Measurements from ENCODE around the gene AMOTL1.
"Not testable (repeated sequence)": the region's sequence is repeated elsewhere in the genome, so short reads cannot be mapped to it uniquely, and the experiment has no call there.

AMOTL1 gene

DNA sequence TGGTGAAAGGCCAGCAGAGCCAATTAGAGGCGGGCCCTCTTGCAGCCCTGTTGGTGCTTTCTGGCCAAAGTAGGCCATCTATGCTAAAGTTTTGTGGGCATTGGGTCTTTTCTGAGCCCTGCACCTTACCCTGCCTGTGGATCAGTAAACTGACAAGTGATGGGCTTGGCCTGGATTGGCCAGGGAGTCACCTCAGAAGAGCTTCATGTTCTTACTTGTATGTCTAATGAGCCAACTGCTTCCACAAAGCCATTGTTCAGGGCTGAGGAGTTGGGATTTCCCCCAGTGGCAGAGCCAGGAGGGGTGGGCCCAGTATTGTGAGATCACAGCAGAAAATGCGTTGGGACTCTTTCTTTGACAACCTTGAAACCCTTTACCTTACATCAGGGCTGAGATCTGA is 114.8 kb downstream of the AMOTL1 start:
- DNase-seq (ENCODE audit: low spot score), result no peak

DNA sequence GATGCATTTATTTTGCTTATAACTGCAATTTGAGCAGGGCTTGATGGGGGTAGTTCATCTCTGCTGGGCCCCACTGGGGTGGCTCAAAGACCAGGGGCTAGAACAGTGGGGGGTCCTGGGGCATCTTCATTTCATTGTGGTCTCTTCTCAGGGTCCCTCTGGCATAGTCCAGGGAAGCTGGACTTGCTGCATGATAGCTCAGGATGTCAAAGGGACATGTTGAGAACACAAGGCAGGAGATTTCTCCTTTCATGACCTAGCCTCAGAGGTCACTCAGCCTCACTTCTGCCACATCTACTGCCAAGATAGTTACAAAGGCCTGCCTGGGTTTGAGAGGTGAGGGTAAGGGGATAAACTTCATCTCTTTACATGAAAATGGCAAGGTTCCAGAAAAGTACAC is 115.7 kb downstream of the AMOTL1 start:
- DNase-seq (ENCODE audit: low spot score), result no peak

DNA sequence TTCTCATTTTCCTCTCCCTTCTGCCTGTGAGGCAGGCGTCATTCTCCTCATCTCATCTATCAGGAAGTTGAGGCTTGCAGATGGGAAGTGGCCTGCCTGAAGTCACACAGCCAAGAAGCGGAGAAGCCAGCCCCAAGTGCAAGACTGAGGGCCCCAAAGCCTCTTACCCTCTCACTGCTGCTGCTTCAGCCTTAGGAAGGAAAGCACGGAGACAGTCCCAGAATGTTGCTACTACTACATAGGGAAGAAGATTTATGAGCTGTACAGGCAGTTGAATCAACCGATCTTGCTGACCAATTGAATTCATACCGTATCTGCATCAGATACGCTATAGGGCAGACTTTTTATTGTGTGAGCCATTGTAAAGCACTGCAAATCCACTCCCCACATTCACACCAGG is 116.2 kb downstream of the AMOTL1 start:
- DNase-seq (ENCODE audit: low spot score), result no peak

DNA sequence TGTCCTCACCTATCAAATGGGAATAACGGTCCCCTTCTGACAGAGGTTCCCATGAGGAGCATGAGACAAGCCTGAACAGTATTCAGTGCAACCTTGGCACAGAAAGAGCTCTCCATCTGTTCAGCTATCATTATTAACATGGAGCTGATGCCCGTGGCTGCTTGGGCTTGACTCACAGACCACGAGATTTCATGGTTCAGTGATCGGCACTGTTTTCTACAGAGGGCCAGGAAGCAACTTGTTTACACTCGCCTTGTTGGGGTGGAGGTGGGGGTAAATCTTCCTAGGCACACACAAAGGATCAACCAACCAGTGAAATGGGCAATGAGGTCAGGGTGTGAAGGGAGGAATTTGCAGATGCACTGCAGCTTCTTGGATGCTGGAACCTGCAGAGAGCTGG is 117.0 kb downstream of the AMOTL1 start:
- DNase-seq (ENCODE audit: low spot score), result peak; percentile 42

DNA sequence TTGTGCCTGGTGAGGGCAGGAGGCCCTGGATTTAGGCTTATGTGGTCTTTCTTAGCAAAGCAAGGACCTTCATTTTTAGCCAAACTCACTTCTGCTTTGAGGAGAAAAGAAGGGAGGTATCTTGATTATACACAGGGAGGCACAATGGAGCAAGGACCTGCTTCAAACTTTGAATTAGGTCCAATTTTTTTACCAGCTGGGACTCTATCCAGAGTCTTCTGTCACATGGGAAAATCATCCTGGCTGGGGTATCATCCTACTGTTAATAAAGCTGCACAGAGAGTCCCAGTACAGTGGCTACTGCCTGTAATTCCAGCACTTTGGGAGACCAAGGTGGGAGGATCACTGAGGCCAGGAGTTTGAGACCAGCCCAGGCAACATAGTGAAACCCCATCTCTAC is 117.4 kb downstream of the AMOTL1 start:
- peak; percentile 36 for DNase-seq (ENCODE audit: low spot score)

DNA sequence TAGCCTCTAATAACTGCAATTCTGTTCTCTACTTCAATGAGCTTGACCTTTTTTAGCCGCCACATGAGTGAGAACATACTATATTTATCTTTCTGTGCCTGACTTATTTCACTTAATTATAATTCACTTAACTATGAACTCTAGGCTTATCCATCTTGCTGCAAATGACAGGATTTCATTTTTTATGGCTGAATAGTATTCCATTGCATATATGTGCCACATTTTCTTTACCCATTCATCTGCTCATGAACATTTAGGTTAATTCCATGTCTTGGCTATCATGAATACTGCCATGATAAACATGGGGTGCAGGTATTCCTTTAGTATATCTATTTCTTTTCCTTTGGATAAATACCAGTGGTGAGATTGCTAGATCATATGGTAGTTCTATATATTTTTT is 120.0 kb downstream of the AMOTL1 start:
- DNase-seq (ENCODE audit: low spot score), result no peak

DNA sequence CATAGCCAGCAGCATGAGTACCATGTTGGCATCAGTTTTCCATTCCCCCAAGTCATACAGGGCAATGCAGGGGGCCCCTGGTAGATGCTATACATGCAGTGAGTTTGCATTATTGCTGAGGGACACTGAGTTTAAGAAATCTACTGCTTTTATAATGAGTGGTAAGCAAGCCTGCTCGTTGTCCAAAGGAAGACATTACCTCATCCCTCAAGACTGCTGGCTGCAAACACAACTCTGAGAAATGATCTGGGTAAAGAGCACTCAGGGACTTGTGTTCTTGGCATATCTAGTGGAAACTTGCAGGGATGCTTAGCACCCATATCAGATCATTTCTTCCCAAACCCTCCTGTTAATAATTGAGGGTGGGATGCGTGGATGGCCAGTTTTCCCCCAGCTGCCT is 127.3 kb downstream of the AMOTL1 start:
- no peak for DNase-seq (ENCODE audit: low spot score)

DNA sequence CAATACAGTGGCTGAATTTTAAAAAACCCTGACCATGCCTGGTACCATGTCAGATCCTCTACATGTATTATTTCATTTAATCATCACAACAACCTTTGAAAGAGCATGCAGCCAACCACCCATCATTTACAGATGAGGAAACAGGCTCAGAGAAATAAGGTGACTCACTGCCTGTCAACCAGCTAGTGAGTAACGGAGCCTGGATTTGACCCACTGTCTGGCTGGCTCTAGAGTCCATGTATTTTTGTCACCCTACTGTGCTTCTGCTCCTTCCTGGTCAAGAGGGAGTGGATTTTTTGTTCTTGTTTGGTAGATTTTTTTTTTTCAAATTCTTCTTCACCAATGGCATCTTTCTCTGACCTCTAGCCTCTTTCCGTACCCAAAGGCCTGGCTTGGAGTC is 127.8 kb downstream of the AMOTL1 start:
- no peak for DNase-seq (ENCODE audit: low spot score)

DNA sequence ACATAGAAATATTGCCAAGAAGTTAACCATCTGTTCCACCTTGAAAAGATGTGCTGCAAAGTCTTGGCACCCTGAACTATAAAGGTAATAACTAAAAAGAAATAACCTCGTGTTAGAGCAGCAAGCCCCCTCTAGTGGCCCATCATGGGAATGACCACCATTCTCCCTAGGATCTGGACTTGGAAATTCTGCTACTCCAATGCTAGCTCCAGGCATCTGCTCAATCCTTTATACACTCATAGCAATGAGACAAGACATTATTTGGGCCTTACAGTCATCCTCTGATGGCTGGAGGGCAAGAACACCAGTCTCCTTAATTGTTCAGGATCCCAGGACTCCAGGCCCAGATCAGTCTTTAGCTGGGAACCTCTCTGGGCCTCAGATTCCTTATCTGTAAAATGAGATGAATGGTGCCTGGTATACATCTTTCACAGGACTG is 129.2 kb downstream of the AMOTL1 start:
- DNase-seq (ENCODE audit: low spot score), result peak; percentile 63

DNA sequence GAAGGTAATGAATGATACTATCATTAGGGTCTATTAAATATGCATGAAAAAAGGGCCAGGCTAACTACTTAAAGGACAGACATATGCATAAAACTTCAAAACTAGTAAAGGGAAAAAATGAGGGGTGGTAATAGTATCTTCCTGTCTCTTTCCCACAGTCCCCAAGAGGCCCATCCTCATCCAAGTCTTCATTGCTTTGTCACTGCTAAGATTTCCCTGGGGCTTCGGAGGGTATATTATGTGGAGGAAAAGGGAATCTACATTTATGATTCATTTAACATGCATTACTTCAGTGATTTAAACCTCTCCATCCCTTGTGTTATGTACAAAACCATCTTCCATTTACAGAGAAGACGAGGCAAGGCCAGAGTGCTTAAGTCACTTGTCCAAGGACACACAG is 139.1 kb downstream of the AMOTL1 start:
- DNase-seq (ENCODE audit: low spot score), result no peak

DNA sequence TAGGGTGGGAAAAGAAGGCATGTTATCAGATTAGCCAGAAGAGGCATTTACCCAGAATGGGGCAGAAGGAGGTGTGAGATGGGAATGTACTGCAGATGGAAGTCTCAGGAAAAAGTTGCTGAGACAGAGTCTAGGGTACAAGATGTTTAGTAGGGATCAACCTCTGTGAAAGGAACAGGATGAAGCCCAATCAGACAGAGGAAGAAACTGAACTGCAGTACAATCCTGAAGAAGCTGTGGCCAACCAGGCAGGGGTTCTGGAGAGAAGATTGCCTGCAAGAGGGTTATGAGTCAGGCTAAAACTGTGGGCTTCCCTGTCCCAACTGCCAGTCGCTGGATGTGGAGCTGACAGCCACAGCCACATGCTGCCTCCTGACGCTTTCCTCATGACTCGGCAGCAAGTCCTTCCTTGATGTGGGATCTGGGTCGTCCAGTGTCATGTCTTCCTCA is 141.2 kb downstream of the AMOTL1 start:
- DNase-seq (ENCODE audit: low spot score), result no peak

DNA sequence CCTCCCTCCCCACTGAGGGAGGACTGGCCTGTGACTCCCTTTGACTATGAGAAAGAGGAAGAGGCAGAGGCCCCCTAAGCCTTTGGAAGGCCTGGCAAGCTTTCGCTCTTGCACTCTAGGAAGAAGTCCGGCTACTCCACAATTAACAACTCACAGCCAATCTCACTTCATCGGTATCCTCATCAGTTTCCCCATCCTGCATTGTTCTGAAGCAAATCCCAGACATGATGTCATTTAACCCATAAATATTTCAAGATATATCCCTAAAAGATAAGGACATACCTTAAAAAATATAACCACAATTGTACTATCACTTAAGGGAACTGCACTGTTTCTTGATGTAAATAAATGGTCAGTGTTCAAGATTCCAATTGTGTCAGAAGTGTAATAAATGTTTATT is 142.1 kb downstream of the AMOTL1 start:
- DNase-seq (ENCODE audit: low spot score), result no peak

DNA sequence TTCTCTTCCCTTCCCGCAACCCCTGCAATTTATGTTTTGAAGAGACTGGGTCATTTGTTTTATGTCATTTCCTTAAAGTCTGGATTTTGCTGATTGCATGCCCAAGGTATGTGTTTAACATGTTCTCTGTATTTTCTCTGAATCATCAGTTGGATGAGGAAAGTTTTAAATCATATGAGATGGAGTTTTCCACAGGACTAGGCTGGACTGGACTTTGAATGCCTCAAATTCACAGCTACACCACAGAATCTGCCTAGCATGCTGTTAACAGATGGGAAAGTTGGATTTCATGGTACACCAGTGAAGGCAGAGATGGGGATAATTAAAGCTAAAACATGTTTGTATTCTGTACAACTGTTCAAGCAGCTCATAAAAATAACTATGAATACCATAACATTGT is 142.6 kb downstream of the AMOTL1 start:
- DNase-seq (ENCODE audit: low spot score), result no peak

DNA sequence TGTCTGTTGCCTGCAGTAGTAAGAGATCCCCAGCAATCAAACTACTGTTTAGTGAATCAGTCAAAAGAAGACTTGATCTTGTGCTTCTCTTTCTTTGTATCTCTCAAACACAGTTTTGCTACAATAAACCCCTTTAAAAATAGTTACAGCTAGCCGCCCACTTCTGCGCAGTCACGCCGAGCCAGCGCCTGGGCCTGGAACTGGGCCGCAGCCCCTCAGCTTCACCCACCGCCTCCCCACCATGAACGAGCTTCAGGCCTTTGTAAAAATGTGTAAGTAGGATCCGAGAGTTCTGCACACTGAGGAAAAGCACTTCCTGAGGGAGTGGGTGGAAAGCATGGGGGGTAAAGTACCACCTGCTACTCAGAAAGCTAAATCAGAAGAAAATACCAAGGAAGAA is 144.7 kb downstream of the AMOTL1 start:
- no peak for DNase-seq (ENCODE audit: low spot score)

DNA sequence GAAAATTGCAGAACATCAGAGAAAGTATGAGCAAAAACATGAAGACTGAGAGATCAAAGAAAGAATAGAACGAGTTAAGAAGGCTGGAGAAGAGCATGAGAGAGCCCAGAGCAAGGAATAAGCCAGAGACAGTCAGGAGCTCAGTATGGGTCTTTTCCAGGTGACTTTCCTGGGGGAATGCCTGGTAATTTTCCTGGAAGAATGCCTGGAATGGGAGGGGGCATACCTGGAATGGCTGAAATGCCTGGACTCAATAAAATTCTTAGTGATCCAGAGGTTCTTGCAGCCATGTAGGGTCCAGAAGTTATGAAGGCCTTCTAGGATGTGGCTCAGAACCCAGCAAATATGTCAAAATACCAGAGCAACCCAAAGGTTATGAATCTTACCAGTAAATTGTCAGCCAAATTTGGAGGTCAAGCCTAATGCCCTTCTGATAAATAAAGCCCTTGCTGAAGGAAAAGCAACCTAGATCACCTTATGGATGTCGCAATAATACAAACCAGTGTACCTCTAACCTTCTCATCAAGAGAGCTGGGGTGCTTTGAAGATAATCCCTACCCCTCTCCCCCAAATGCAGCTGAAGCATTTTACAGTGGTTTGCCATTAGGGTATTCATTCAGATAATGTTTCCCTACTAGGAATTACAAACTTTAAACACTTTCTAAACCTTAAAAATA is 145.7 kb downstream of the AMOTL1 start:
- not testable (repeated sequence) for DNase-seq (ENCODE audit: low spot score)

DNA sequence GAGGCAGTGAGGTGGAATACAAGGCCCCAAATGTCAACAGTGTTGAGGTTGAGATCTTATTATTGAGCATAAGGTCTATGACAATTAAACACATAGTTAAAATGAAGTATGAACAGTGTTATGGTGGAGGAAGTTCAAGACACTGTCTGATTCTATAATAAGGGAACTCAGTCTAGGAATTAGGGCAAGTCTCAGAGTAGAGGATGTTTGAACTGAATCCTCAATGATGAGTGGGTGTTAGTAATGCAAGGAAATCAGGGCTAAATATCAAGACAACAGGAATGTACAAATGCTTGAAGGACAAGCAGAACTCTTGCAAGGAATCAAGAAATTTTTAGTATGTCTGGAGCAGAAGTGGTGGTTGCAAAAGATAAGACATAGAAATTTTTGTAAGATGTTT is 152.2 kb downstream of the AMOTL1 start:
- DNase-seq (ENCODE audit: low spot score), result no peak

DNA sequence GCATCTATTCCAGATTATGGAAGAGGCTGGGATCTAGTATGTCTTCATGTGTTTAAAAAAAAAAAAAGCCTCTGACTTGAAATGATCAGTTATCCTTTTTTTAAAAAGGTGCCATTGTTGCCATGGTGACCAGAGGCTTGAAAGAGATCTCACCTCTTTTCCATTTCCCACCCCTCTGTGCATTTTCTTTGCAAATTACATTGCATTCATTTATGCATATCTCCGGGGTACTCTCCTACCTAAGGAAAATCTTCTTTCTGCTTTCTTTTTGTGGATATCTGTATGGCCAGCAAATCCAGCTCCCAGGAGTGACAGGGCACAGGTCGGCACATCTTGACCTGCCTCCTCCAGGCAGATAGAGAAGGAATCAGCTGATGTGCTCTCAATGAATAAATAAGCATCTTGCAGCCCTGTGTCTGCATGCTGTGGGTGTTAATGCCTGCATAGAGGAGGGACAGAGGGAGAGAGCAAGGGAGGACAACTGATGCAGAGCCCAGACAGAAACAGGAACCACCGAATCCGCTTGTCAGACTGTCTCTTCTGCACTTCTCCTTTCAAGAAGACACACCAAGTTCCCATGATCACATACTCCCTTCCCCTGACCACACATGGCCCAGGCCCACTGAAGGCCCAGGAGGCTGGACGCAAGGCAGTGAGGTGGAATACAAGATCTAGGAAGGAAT is 154.3 kb downstream of the AMOTL1 start:
- DNase-seq (ENCODE audit: low spot score), result no peak

DNA sequence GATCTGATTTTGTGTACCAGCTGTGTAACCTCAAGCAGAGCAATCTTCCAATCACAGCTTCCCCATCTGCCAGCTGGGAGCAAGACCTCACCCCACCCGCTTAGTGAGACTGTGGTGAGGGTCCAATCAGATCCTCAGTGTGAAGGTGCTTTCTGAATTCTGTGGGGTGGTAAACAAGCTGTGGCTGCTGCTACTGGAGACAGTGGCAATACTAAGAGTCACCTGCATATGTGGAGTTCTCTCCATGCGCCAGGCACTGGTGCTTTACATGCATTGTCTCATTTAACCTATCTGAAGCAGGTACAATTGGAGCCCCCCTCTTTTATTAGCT is 154.8 kb downstream of the AMOTL1 start:
- DNase-seq (ENCODE audit: low spot score), result no peak

DNA sequence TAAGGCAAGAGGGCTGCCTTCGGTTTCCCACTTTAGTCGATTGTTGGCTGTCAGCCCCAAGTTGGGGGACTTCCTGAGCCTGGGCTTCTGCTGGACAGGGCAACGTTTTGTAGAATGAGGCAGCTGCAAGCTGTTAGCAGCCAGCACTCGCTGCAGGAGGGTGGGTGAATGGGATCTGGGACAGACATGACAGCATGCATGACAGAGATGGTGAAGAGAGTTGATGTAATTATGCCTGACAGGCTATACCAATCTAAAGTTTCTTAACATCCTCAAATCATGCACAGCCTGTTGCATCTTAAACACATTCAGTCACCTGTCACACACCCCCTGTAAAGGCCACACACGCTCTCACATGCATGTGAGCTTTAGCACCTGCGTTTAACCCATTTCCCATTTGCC is 156.0 kb downstream of the AMOTL1 start:
- DNase-seq (ENCODE audit: low spot score), result no peak

DNA sequence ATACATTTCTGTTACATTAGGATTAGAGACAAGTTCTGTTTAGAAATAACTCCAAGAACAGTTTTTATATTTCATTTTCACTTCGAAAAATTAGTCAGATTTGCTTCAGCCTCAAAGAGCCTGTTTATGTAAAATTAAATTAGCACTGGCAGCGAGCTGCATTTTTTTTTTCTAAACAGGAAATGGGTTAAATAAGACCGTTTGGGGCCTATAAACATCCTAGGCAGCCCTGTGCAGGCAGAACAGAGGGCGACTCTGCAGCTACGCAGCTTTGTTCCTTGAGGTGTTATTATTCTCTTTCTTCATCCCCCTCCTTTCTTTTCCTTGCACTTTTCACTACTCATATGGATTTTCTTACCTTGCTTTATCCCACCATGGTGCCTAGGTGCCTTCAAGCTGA is 156.5 kb downstream of the AMOTL1 start:
- no peak for DNase-seq (ENCODE audit: low spot score)

DNA sequence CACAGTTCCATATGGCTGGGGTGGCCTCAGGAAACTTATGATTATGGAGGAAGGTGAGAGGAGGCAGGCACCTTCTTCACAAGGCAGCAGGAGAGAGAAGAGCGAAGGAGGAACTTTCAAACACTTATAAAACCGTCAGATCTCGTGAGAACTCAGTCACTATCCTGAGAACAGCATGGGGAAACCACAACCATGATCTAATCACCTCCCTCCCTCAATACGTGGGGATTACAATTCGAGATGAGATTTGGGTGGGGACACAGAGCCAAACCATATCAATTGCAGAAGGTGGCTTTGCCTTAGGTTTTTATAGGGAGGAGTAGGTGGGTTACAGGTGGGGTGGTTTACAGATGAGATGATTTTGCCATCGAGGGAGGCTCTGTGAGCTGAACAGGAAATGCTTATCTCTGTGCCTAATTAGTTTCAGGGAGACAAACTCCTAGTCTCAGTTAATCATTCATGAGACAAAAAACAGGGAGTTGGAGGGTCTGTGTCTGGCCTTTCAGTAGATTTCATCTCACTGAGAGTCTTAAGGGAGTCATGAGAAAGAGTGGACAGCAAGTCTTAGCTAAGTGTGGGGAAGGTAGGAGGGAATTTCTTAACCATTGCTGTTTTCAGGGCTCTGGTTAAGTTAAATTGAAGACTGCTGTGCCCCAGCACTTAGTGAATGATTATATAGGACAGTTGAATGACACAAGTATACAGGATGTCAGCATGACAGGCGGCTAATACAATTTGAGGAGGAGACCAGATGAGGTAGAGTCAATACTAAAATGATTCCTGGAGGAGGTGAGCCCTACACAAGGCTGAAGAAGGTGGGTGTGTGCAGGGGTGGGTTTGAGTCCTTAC is 157.5 kb downstream of the AMOTL1 start:
- no peak for DNase-seq (ENCODE audit: low spot score)

DNA sequence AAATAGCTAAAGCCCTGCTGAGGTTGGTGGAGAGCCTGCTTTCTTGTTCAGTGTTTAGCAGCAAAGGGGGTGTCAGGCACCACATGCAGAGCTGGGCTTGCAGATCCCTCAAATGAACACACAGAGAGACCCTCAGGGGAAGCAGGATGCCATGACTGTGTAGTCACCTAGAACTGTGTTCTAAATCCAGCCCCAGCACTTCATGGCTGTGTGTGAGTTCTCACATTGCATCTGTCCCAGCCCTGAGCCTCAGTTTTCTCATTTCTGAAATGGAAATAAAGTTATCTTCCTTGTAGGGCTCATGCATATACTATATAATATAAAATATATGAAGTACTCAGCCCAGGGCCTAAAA is 158.1 kb downstream of the AMOTL1 start:
- DNase-seq (ENCODE audit: low spot score), result no peak

Data from cerebellar cortex (tissue), 1 donor.